GM19043 (cell line): ENCODE measurements around the gene PTPRN2.

Experiments
- ATAC-seq: cut with Tn5 transposase; IDR thresholded peaks from one replicate; pipeline ENCODE4 v1.9.1; 2021; ENCODE audit warnings: low read depth; ENCODE audit not compliant: unreplicated experiment

Gene PTPRN2

DNA sequence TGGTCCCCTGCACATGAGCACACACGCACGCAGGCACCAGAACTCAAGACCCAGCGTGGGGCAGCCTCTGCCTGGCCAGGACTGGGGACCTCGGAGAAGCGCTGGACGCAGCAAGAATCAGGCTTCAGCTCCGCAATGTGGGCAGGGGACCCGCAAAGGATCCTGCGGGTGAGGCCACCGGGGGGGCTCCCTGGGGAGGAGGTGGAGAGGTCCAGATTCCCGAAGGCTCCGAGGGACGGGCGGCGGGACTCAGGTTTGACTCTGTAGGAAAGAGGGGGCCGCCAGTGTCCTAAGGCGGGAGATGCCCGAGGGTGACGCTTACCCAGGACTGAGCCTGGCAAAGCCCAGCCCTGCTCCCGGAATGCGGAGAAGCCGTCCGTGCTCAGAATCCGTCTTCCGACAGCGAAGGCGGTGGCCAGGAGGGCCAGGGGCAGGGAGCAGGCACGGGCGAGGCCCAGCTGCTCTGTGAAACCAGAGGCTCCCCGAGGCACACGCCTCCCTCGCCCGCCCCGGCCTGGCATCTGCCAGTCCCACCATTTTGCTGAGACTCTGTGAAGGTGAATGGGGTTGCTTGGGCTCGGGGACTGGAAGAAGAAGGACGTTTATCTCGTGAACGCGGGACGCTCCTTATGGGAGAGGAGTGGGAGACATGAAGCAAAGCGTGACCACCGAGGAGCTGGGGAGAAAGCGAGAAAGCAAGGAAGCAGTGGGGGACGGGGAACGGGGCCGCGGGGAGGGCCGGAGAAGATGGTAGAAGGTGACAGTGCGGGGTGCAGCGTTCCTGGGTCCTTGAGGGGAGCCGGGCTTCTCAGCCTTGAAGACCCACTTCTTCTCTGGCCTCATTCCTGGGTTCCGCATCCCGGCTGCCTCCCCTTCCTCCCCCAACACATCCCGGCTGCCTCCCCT lies 489.2 kb downstream of the PTPRN2 start:
- ATAC-seq: no peak

DNA sequence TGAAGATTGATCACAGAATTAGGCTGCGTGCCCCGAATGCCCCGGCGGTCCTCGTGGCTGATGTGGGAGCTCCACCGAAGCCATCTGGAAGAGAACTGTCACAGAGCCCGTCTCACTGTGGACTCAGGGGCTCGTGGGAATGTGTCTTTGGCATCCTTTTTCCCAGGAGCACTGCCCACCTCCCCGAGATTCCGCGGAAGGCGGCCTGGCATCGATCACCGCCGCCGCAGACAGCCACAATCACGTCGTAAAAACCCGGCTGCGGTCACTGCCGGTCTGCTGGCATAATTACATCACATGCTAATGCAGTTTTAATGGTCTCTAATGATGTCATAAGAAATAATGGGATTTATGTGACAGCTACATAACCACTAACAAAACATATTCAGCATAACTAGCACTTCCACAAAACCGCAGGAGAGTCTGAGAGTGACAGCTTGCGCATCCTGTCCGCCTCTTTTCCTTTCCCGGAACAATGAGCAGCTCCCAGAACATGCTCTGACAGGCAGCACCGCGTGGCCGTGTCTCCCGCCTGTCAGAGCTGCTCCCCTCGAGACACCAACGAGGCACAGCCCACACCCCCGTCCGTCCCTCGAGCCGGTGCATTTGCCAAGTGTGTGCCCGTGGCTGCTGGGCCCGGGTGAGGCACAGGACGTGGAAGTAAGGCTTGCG lies 490.0 kb downstream of the PTPRN2 start:
- ATAC-seq: no peak

DNA sequence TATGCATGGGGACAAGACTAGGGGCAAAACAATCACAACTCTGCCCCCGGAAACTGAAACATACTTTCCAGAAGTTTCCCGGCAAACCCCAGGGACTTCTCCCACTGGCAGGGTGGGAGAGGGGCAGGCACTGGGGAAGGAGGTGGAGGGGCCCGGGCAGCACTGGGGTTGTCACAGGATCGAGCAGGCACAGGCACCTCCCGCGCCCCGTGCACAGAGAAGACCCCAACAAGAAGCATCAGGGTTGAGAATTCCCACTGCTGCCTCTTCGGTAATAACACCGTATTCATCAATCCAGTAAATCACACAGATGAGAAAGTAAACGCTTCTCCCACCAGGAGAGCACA lies 490.5 kb downstream of the PTPRN2 start:
- no peak for ATAC-seq

DNA sequence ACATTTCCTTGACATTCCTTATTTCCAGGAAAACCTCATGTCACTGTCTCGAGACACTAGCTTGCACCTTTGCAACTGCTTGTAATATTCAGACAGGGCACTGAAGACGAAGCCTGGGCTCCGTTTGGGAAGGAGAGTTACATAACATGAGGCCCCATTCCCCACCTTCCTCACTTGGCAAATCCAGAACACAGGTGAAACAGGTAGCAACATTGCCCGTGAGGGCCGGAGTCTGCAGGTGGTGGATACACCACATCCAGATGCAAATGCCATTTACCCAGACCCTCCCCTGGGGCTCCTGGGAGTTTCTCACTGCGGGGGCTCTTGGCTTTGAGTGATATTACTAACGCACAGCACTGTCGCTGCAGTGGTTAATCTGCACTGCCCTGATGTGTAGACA lies 491.0 kb downstream of the PTPRN2 start:
- no peak for ATAC-seq

DNA sequence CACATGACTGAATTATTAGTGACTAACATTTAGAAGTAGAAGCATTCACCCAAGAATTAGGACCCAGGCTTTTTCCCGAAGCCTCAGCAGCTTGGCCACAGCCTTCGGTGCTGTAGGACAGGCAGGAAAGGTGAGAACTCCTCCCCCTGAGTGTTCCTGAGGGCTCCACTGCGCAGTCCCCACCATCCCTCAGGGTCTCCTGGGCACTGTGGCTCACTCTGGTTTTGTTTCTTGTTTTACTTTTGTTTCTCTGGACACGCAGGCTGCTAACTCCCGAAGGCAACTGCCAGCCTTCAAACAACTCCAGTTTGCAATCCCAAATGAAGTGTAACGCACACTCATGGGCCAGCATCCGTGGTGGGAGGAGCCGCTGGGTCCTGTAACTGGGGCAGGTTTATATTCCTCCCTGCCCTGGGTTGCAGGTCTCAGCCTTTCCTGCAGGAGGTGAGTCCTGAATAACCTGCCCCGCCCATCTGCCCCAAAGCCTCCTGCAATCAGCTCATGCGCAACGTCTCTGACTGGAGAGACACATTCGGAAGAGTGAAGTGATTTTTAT lies 492.9 kb downstream of the PTPRN2 start:
- ATAC-seq: no peak

DNA sequence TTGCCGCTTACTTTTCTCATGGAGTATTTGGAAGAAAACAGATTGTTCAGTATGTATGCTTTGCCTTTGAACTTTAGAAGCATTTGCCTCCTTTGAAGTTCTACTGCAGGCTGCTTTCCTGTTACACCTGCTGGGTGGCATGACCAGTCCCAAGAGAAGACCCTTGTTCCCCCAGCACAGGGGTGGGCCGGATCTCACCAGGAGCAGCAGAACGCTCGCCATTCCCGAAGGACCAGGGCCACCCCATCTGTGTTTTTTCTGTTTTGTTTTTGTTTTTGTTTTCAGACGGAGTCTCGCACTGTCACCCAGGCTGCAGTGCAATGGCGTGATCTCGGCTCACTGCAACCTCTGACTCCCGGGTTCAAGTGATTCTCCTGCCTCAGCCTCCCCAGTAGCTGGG lies 493.6 kb downstream of the PTPRN2 start:
- no peak for ATAC-seq

DNA sequence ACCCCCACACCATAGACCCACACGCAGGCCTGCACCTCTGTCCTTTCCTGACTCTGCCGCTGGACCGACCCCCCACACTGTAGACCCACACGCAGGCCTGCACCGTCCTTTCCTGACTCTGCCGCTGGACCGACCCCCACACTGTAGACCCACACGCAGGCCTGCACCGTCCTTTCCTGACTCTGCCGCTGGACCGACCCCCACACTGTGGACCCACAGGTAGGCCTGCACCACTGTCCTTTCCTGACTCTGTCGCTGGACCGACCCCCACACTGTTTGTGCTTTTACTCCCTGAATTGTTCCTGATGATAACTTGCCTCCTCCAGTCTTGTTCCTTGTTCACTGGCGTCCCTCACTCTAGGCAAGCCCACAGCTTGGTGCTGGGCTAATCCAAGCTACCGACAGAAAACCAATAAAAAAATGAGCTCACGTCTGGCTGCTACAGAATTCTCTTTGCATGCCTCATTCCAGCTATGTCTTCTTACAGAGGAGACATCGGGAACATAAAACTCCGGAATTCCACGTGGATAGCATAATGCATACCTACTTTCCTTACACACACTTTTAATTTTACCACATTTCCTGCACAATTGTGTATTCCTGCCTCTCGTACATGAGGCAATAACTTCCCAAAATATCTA lies 494.3 kb downstream of the PTPRN2 start:
- no peak for ATAC-seq

DNA sequence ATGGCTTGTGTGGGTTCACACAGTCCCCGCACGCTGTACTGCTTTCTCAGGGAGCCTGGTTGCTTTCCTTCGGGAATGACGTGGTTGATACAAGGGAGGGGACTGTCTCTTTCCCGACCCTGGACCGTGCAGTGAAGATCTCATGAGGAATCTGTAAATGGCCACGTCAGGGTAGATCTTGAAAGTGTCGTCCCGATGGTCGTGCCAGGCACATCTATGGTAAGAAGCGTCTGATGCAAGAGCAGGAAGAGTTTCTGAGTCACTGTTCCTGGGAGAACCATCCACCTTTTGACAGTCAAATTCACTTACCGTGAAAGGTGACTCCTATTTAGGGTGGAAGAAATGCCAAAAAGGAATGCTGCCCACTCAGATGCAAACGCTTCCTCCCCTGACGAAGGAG lies 500.4 kb downstream of the PTPRN2 start:
- no peak for ATAC-seq

DNA sequence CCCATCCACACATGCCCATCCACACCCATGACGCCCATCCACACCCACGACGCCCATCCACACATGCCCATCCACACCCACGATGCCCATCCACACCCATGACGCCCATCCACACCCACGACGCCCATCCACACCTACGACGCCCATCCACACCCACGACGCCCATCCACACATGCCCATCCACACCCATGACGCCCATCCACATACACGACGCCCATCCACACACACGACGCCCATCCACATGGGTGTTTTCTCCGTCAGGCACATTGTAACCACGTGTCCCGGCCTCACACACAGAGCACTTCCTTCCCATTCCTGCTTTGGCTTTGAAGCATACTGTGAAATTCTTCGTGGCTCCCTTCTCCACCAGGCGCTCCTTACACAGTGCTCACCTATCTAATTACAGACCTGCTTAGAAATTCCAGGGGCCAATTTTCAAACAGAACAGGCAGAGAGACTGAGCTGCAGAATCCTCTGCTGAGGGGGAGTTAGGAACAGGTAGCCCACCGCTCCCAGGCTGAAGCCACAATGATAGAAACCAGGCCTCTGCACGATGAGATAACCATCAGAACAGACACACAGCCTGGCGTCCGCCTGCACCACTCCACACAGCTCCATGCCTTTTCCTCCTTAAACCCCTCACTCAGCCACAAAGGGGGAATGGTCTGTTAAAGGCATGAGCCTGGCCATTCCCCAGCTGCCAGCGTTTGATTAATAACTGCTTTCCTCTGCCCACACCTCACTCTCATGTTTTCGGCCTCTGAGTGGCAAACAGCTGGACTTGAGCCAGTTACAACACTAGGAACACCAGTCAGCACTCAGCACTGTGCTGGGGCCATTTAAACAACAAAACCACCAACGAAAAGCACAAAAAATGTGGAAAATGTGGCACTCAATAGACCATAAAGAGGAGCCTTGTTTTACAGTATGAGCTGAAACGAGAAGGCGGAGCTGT lies 501.6 kb downstream of the PTPRN2 start:
- ATAC-seq: no peak

DNA sequence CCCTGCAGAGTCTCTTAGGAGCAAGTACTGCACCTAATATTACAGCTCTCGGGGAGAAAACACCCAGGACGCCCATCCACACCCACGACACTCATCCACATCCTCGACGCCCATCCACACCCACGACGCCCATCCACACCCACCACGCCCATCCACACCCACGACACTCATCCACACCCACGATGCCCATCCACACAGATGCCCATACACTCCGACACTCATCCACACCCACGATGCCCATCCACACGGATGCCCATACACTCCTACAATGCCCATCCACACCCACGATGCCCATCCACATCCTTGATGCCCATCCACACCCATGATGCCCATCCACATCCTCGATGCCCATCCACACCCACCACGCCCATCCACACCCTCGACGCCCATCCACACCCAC lies 503.1 kb downstream of the PTPRN2 start:
- no peak for ATAC-seq

DNA sequence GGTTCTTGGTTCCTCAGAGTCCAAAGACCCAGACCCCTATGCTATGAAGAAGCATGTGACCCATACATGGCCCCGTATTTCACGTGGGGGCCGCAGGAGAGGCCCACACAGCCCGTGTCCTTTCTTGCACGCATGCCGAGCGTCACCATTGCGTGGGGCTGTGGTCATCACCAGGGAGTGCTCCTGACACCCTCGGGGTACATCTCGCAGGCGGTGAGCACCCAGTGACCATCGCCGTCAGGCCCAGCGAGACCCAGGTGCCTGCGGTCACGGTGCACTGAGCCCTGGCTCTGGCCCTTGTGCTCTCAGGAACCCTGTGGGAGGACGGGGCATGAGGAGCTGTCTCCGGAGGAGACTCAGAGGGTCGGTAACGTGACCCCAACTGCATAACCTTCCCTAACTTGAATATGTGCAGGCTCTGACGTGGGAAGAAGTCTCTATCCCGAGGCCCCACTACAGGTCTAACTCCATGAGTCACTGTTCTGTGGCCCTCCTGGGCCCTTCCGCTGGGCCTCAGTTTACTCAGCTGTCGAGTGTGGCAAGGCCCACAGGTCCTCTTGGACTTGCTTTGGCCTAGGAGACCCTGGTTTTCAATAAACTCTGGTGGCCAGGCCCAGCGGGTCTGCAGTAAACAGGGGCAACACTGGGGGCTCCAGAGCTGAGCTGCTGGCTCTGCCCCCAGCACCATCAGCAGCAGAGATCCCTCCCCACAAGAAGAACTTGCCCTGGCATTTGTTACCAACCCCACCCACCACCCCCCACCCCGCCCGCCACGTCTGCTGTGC lies 503.9 kb downstream of the PTPRN2 start:
- no peak for ATAC-seq

DNA sequence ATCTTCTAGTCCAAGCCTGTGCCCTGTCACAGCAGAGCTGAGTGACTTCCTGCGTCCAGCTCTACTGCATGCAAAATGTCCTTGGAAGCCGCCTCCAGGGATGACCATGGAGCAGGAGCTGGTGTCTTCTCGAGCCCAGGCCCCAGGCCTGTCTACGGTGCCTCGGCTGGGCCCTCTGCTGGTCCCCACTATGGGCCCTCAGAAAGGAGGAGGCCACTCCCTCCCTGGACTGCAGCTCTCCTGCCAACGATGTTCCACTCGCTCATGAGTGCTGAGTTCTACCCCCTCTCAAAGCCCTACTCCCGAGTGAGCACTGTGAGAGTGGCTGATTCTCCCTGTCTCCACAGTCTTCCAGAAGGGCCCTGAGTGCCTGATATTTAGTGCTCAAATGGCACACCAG lies 504.9 kb downstream of the PTPRN2 start:
- ATAC-seq: no peak

DNA sequence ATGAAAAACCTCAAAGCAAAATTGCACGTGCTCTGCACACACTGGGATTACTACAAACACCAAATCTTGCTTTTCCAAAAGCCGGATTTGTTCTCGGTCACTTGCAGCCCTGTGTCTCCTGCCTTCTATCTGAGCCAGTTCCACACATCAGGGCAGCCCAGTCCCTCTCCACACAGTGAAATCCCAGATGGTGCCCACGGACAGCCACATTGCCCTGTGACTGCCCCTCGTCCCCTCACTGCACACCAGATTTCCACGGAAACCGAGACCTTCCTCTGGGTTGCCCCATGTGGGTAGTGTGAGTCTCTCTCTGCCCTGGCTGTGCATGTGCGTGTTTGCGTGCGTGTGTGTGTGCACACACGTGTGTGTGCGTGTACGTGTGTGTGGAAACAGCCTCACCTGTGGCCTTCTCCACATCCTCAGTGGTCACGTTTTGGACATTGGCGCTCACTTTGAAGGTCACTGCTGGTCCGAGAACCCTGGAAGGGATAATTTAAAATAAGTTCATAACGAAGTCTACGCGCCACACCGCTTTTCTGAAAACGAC lies 506.7 kb downstream of the PTPRN2 start:
- no peak for ATAC-seq

DNA sequence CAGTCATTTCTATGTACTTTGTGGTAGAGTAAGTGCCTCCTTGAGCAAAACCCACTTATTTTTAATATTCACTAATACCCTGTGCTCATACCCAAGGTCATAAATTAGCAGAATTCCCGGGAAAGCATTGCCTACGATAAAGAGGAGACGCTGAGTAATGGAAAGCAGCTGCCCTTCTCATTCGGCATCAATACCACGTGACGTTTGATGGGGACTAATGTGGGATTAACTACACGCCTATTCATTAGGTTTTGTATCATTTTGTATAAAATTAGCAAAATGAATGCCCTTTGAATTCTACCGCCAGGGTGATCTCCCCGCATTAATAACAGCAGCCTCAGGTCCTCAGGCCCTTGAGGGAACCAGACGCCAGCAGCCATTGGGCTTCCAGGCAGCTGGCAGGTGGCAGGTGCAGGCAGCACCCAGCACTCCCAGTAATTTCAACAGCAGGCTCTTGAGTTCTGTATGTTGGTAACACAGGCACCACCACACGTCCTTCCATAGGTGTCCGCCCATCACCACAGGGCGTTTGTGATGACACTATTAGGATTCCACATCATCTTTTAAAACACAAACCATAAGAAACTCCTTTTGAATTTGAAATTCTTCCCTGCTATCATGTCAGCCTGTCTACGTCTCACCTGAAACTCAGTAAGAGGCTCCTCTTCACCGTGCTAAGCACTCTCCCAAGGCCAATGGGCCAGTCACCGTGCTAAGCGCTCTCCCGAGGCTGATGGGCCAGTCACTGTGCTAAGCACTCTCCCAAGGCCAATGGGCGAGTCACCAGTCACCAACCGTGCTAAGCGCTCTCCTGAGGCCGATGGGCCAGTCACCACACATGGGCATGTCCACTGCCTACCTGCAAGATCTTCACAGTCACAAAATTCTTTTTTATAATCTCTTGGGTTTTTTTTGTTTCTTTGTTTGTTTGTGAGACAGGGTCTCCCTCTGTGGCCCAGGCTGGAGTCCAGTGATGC lies 509.4 kb downstream of the PTPRN2 start:
- no peak for ATAC-seq

DNA sequence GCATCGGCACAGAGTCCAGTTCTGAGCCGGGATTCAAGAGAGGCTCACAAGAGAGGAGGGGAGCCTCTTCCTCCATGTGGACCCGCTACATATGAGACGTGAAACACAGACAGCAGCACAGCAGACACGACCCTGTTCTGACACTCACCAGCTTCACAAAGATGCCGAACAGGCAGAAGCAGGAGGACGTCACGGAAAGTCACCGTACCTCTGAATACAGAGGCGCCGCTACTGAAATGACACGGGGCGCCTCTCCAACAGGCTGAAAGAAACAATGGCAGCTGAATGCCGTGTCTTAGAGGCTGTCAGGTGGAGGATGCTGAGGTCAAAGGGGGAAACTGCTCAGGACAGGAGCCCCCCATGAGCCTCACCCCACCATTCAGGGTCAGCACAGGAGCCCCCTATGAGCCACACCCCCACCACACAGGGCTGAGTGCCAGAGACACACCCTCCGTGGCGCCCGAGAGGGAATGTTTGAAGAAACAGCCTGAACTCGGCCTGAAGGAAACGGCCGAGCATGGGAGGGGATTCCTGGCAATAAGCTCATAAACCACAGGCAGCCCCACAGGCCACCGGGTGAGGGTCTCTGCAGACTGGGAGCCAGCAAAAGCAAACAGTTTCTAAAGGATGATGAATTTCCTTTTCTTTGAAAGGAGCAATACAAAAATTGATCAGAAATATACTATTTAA lies 510.3 kb downstream of the PTPRN2 start:
- no peak for ATAC-seq

DNA sequence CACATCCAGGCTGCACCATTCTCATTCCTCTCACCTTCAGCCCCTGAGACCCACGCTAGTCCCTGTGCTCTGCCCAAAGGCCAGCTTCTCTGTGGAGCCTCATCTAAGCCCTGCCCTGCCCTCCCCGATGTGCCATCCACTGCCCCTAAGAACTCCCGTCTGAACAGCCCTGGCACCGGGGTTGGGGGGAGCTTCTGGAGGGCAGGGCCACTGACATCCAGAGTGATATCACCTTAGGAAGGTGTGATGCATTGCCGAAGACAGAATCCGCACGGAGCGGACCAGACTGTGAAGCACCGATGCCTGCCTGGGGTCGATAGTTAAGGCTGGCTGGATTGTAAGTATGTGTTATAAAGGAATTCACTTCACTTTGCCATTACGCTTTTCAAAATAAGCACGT lies 511.0 kb downstream of the PTPRN2 start:
- no peak for ATAC-seq

DNA sequence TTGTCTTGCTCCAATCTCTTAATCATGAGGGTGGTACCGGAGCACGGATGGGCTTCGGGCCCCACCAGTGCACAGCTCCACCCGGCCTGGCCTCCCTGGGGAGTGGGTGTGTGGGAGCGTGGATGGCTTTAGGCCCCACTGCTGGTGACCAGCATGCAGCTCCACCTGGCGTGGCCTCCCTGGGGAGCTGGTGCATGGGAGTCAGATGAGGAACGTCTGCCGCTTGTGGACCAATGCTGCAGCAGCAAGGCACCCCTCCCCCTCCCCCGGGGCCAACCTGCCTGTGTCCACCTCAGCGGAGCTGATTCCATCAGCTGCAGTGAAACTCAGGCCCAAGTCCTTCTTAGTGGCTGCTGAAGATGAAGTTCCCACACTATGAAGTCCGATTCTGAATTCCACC lies 511.4 kb downstream of the PTPRN2 start:
- no peak for ATAC-seq

DNA sequence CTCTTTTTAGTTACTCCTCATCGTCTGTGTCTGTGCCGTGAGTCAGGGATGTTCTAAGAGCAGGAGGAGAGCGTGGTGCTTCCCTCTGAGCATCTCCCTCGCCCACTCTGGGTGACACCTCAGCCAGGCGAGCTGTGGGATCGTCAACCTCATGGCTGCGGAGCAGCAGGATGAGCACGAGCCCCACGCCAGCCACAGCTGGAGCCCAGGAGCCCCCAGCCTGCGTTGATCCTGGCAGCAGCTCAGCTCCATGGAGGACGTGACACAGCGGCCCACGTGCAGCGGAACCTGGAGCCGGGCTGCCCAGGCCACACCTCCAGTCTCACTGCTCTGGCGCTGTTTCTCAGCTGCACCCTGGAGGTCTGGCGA lies 512.0 kb downstream of the PTPRN2 start:
- ATAC-seq: no peak
